H1 (cell line): Measurements from ENCODE around the gene LRRTM4.

Source experiments
- CEBPB ChIP-seq: IDR thresholded peaks from 2 replicates; pipeline ENCODE4 v1.6.1; 2012; ENCODE audit warnings: low read depth, low read length
- TAF1 ChIP-seq: IDR thresholded peaks from 2 replicates; pipeline ENCODE4 v1.6.1; 2011; ENCODE audit warnings: mild to moderate bottlenecking, low read depth, low read length

DNA sequence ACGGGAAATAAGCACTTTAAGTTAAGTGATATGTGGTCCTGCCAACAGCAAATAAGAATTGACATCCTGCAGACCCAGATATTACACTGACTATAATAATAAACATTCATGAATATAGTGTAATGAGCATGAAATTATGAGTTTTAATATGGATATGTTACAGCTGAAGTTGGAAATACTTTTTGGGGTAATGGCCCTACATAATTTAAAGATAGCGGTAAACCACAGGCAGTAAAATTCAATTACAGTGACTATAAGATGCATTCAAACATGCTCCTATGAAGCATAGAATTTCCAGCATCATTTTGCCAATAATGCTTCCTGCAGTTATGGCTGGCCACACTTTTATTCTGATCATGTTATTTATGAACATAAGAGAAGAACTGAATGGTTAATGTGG is 49.4 kb upstream of the LRRTM4 start:
- TF ChIP-seq TAF1 (no peak), CEBPB (no peak)
